C4-2B (cell line): ENCODE results near the gene CDS1.

Experiments
- ZFX ChIP-seq: fragments of 450-650 bp; IDR thresholded peaks from 2 replicates; pipeline ENCODE4 v1.6.1; 2017
- TF ChIP-seq, protein P1 (sequence below): fragments of 450-650 bp; conservative IDR thresholded peaks from 2 replicates; pipeline ENCODE4 v1.5.1; 2017; ENCODE audit warnings: mild to moderate bottlenecking

DNA sequence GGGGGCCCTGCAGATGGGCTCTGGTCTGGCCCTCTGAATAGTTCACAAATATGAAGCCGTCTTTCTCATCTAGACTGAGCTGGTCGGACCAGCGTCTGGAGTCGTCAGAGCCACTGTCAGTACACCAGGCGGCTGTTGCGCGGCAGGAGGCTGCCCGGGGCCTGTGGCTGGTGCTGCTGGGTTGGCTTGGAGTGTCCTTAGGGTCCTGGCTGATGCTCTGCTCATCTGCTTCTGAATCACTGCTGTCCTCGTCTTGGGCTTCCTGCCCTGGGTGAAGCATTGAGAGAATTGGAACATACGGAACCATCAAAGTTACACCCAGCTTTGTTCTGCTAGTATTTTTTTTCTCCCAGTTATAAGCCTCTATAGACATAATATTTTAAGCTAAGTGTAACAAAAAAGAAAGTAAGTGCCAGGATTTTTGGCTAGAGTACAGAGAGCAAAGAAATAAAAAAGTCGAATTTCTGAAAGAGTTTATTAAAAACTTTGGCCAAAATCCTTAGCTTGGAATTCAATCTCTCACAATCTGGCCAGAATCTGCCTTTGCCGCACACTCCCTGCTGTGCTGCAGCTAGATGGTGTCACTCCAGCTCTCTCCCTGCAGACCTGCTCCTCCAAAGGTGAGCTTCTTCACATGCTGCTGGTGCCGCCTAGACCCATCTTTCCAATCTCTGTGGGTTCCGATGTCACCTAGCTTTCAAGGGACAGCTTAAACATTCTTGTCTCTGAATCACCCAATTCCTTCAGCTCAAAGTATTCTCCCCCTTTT lies 96.2 kb downstream of the CDS1 start:
- TF ChIP-seq, protein P1, sequence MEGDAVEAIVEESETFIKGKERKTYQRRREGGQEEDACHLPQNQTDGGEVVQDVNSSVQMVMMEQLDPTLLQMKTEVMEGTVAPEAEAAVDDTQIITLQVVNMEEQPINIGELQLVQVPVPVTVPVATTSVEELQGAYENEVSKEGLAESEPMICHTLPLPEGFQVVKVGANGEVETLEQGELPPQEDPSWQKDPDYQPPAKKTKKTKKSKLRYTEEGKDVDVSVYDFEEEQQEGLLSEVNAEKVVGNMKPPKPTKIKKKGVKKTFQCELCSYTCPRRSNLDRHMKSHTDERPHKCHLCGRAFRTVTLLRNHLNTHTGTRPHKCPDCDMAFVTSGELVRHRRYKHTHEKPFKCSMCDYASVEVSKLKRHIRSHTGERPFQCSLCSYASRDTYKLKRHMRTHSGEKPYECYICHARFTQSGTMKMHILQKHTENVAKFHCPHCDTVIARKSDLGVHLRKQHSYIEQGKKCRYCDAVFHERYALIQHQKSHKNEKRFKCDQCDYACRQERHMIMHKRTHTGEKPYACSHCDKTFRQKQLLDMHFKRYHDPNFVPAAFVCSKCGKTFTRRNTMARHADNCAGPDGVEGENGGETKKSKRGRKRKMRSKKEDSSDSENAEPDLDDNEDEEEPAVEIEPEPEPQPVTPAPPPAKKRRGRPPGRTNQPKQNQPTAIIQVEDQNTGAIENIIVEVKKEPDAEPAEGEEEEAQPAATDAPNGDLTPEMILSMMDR, result no peak
- no peak for TF ChIP-seq ZFX
